Glutamatergic neuron (in vitro differentiated cells): ENCODE measurements around the gene DOCK9. TPM values are rescaled to one million over a fixed set of nuclear protein-coding genes. Genes with fewer than 3 reads are reported as not detected.

Experiments used
- DNase-seq: peaks from one replicate; pipeline ENCODE4 v3.0.0; 2022
- H3K27ac Mint-ChIP-seq: one replicate; pipeline ENCODE4 v1.8.0; 2020; ENCODE audit warnings: mild to moderate bottlenecking, mixed read lengths, inconsistent platforms; ENCODE audit not compliant: unreplicated experiment
- H3K27me3 Mint-ChIP-seq: one replicate; pipeline ENCODE4 v1.8.0; 2020; ENCODE audit warnings: mild to moderate bottlenecking, moderate library complexity, mixed read lengths, inconsistent platforms; ENCODE audit not compliant: unreplicated experiment
- H3K36me3 Mint-ChIP-seq: one replicate; pipeline ENCODE4 v1.8.0; 2020; ENCODE audit warnings: mild to moderate bottlenecking, mixed read lengths, inconsistent platforms; ENCODE audit not compliant: unreplicated experiment
- H3K4me1 Mint-ChIP-seq: one replicate; pipeline ENCODE4 v1.8.0; 2020; ENCODE audit warnings: mild to moderate bottlenecking, low read depth, mixed read lengths, inconsistent platforms; ENCODE audit not compliant: unreplicated experiment
- H3K4me3 Mint-ChIP-seq: one replicate; pipeline ENCODE4 v1.8.0; 2020; ENCODE audit warnings: mild to moderate bottlenecking, mixed read lengths, inconsistent platforms; ENCODE audit not compliant: unreplicated experiment
- H3K9me3 Mint-ChIP-seq: one replicate; pipeline ENCODE4 v1.8.0; 2020; ENCODE audit warnings: mild to moderate bottlenecking, moderate library complexity, mixed read lengths, inconsistent platforms; ENCODE audit not compliant: unreplicated experiment
- total RNA-seq: library from RNA; stranded (reverse); fragmentation: NEBNext Ultra II Directional; extraction: Animal tissue kit (Norgen Biotek cat#: 25700); gene quantifications from one replicate; pipeline ENCODE4 v1.2.1, GENCODE V29; 2021; ENCODE audit not compliant: unreplicated experiment
- TF ChIP-seq, protein P1 (sequence below): fragments of 200-600 bp; sonication (generic); IDR thresholded peaks from one replicate; pipeline ENCODE4 v1.5.0; 2021; ENCODE audit not compliant: partially characterized antibody, unreplicated experiment

The DOCK9 gene
- total RNA-seq, 1 donor from 2014 or later, result 4.5 TPM

DNA sequence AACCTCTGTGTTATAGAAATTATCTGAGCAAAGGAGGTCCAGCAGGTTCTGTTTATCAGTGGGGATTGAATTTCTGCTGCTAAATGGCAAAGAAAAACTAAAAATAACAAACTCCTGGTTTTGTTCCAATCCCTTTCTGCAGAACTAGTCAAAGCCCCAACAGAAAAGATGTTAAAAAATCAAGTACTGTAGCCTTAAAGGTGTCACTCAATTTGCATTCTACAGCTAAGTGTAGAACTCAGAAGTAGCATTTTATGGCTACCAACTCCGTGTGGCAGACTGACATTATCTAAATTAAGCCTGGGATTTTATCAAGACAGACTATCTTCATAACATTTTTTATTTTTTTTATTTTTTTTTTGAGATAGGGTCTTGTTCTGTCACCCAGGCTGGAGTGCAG, 133.8 kb downstream of the DOCK9 start:
- Mint-ChIP-seq H3K27ac (no peak overlapping the region), H3K27me3 (no peaks in the 10 kb centered on the region), H3K9me3 (no peaks in the 10 kb centered on the region), H3K4me3 (no peak overlapping the region), H3K36me3 (no peaks in the 10 kb centered on the region), H3K4me1 (peaks cover 4% of the 10 kb centered on the region)
- no peak for DNase-seq
- TF ChIP-seq, protein P1, sequence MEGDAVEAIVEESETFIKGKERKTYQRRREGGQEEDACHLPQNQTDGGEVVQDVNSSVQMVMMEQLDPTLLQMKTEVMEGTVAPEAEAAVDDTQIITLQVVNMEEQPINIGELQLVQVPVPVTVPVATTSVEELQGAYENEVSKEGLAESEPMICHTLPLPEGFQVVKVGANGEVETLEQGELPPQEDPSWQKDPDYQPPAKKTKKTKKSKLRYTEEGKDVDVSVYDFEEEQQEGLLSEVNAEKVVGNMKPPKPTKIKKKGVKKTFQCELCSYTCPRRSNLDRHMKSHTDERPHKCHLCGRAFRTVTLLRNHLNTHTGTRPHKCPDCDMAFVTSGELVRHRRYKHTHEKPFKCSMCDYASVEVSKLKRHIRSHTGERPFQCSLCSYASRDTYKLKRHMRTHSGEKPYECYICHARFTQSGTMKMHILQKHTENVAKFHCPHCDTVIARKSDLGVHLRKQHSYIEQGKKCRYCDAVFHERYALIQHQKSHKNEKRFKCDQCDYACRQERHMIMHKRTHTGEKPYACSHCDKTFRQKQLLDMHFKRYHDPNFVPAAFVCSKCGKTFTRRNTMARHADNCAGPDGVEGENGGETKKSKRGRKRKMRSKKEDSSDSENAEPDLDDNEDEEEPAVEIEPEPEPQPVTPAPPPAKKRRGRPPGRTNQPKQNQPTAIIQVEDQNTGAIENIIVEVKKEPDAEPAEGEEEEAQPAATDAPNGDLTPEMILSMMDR, result no peak

DNA sequence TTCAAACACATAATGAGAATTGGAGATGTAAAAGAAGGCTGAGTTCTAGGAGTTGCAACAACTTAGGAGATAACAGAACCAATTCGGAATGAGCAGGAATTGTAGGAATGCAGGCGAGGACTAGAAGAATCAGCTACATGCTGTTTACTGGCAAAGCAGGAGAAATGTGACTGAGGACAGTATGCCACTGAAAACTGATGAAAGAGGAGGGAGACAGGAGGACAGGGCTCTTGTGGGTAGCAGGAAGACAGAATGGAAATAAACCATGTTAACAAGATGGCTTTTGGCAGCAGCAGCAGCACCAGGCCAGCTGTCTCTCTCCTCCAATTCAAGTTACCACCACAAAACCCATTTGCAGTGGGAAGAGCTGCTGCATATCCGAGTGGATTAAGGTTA, 134.4 kb downstream of the DOCK9 start:
- Mint-ChIP-seq H3K27me3 (no peaks in the 10 kb centered on the region), H3K4me1 (peaks cover 4% of the 10 kb centered on the region), H3K9me3 (no peaks in the 10 kb centered on the region), H3K27ac (peak overlapping the region; percentile 59), H3K4me3 (no peak overlapping the region), H3K36me3 (no peaks in the 10 kb centered on the region)
- TF ChIP-seq, protein P1, result no peak
- no peak for DNase-seq

DNA sequence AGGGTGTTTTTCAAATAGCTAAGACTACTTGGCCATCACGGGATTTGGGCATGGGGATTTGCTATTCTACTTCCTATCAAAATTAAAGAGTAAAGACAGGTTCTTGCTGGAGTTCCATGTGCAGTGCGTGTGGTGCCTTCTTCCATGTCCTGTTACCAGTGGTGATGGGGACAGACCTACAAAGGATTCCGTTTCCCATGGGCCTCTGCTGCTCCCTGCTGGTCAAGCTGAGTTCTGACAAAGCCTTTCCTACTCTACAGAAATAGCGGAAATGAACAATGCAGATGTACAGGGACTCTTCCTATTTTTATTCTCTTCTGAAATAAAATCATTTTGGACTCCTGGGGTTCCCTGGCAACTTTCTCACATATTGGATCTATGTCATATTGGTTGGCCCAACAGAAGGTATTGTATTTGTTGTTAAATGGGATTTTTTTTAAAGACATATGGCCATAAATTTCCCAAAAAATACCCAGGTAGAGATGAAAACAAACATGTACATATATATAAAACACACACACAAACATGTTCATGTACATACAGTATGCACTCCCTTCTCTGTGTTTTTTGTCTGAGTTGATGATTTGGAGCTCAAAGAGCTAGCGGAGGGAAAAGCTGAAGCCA, 134.9 kb downstream of the DOCK9 start:
- Mint-ChIP-seq H3K36me3 (no peaks in the 10 kb centered on the region), H3K4me3 (no peak overlapping the region), H3K27ac (no peak overlapping the region), H3K27me3 (no peaks in the 10 kb centered on the region), H3K9me3 (no peaks in the 10 kb centered on the region), H3K4me1 (peaks cover 4% of the 10 kb centered on the region)
- TF ChIP-seq, protein P1, result peak; percentile 87
- DNase-seq, result peak; percentile 89

DNA sequence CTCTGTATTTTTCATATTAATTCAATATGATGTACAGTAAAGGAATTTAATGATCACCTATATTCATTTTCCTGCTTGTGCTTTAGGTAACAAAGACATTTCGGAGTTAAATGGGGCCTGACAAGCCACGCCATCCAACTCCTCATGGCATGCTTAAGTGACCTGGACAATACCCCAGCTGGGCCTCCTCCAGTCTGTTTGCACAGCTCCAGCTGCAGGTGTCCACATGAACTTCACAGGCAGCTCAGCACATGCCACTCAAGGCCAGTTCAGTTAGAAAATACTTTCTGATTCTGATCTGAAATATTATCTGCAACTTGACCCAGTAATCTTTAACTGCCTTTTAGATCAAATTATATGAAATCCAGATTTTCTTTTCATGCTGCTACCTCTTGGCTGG, 135.8 kb downstream of the DOCK9 start:
- H3K27ac Mint-ChIP-seq, result no peak overlapping the region
- H3K4me1 Mint-ChIP-seq, result peaks cover 4% of the 10 kb centered on the region
- no peaks in the 10 kb centered on the region for H3K36me3 Mint-ChIP-seq
- H3K4me3 Mint-ChIP-seq, result no peak overlapping the region
- no peak for DNase-seq
- no peaks in the 10 kb centered on the region for H3K27me3 Mint-ChIP-seq
- H3K9me3 Mint-ChIP-seq, result no peaks in the 10 kb centered on the region
- TF ChIP-seq, protein P1, result no peak

DNA sequence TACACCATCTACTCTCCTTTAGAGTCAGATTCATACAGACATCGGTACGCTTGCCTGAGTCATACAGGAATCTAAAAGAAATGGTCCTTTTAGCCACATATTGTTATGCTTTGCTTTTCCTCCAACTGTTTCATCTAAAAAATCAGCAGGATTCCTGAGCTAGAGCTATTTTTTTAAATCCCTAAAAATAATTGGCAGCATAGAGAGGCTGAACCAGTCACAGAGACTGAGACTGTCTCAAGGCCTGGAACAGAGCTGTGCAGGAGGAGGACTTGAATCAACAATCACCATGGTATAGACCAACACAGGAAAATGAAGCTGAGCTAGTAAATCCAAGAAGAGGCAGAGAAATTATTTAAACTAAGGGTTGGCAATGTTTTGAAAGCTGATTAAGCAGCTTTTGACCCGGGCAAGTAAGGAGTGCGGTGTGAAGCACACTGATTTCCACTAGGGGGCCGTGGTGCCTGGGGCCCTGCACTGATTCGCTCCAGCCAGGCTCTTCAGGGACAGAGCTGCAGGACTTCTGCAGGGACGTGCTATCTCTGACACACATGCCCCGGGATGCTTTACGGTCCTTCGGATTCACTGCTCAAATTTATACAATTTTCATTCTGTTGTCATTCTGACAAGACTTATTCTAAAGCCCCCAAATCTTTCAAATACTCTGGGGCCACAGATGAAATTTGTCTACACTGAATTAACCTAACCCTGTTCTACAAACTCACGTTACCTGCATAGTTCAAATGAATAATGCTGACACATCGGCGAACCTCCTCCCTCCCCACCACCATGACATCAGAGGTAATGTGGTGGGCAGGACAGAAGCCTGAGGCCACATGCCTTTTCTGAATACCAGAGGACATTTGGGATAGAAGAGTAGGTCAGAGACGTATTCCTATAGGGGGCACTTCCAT, 137.8 kb downstream of the DOCK9 start:
- H3K4me3 Mint-ChIP-seq, result no peak overlapping the region
- no peak overlapping the region for H3K27ac Mint-ChIP-seq
- peaks cover 5% of the 10 kb centered on the region for H3K4me1 Mint-ChIP-seq
- no peaks in the 10 kb centered on the region for H3K36me3 Mint-ChIP-seq
- peak; percentile 77 for DNase-seq
- no peaks in the 10 kb centered on the region for H3K27me3 Mint-ChIP-seq
- TF ChIP-seq, protein P1, result peak; percentile 94
- H3K9me3 Mint-ChIP-seq, result no peaks in the 10 kb centered on the region
